ENCODE results near the gene CAMSAP1.

DNA sequence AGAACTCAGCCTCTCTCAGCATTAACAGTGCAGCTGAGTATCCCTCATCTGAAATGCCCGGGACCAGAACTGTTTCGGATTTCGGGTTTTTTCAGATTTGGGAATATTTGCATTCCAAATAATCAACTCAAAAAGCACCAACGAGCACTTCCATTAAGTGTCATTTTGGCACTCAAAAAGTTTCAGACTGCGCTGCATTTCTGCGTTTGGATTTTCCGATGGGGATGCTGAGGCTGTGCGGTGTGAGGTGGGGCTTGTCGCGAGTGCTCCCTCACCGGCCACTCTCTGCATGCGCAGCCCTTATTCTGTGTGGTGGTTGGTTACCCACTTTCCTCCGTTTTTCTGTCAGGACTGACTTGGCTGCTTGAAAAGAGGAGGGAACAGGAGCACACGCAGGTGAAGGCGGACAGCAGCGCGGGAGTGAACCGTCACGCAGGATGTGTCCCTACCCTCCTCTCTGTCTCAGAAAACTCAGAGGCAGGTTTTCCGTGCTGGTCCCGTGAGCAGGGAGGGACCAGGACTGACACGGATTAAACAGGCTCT is 45.4 kb upstream of the CAMSAP1 start:
- no peak for TF ChIP-seq CEBPB (IDR thresholded peaks at IDR 0.05; ENCODE audit: low read depth, low read length)
- TF ChIP-seq, protein P1, sequence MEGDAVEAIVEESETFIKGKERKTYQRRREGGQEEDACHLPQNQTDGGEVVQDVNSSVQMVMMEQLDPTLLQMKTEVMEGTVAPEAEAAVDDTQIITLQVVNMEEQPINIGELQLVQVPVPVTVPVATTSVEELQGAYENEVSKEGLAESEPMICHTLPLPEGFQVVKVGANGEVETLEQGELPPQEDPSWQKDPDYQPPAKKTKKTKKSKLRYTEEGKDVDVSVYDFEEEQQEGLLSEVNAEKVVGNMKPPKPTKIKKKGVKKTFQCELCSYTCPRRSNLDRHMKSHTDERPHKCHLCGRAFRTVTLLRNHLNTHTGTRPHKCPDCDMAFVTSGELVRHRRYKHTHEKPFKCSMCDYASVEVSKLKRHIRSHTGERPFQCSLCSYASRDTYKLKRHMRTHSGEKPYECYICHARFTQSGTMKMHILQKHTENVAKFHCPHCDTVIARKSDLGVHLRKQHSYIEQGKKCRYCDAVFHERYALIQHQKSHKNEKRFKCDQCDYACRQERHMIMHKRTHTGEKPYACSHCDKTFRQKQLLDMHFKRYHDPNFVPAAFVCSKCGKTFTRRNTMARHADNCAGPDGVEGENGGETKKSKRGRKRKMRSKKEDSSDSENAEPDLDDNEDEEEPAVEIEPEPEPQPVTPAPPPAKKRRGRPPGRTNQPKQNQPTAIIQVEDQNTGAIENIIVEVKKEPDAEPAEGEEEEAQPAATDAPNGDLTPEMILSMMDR (conservative IDR thresholded peaks at IDR 0.05; ENCODE audit: low read depth, low read length): no peak

Data from IMR-90 (cell line).